MV-4-11 (cell line): ENCODE measurements around the gene PLG.
A peak's percentile ranks its signal among the peaks of the same experiment; 100 is the strongest.
"Not testable (repeated sequence)": the region's sequence is repeated elsewhere in the genome, so short reads cannot be mapped to it uniquely, and the experiment has no call there.

ENCODE experiments used
- DNase-seq: peaks from one replicate; lab custom pipeline; 2025; lab: John Stamatoyannopoulos, UW

Gene PLG

DNA sequence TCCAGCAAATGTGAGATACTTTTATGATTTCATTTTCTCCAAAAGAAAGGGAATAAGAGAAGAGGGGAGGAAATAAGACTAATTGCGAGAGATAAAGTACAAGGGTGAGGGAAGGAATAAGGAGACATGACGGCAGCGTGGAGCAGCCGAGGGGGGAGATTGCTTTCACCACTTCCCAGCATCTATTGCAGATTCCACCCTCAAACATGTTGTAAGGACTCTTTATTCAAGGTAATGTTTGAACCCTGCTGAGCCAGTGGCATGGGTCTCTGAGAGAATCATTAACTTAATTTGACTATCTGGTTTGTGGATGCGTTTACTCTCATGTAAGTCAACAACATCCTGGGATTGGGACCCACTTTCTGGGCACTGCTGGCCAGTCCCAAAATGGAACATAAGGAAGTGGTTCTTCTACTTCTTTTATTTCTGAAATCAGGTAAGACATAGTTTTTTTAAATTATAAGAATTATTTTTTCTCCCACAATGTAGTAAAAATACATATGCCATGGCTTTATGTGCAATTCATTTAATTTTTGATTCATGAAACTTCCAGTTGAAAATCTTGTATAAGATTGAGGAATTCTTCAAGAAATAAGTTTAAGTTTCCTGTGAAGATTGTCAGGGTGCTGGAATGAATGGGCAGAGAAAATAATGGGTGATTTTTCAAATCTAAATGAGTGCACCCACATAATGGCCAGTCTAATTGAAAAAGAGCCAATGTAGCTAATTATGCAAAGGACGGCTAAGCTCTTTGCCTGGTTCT is at the start of gene PLG:
PLG (plus strand) TSS at position 327 of the 763 bp plus-strand sequence; CDS start at position 388, 61 bp downstream.
- DNase-seq: not testable (repeated sequence)

DNA sequence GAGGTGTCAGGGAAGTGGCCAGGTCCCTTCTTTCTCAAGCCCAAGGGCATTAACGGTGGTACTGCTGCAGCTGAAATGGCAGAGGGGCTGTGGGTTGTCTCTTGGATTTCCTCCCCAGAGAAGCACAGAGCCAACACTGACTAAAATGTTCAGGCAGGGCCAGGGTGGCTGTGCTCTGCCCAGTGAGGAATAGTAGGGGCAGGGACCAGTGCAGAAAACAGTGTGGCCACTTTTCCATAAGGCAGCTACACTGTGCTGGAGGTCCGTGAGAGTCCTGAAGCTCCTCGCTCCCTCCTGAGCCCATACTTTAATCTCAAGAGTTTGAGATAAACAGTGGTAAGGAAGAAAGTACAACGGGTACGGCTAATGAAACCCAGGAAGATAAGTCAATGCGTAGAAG is 42.5 kb upstream of the PLG start:
- no peak for DNase-seq

DNA sequence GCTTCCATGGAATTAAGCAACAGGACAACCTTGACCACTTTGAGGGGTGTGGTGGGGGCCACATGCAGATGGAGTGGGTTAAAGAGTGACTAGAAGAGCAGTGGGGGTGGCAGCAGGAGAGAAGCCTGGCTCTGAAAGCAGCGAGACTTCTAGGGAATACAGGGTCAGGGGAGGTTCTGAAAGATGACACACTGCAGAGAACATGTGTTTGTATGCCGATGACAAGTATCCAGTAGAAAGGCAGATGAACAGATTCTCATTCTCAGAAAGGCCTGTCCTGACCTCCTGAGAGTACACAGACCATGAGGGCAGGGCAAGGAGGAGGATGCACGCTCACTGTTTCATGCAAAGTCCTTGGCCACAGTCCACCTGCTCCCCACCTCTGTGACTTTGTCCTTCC is 40.8 kb upstream of the PLG start:
- DNase-seq: no peak

DNA sequence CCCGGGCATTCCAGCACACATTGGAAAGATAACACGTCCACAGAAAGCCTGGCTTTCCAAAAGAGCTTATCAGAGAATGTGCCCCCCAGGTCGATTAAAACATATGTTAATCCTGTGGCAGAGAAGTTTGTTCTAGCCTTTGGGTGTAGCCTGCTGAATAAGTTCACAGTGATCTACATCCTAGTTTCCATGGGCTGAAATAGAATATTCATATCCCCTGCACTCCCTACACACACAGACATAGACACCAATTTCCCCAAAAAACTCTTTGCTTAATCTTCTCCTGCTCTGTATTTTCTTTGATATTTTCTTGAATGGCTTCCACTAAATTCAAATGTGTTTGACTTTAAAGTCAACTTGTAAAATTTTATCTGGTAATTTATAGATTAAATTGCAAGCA is 39.6 kb upstream of the PLG start:
- DNase-seq: no peak

DNA sequence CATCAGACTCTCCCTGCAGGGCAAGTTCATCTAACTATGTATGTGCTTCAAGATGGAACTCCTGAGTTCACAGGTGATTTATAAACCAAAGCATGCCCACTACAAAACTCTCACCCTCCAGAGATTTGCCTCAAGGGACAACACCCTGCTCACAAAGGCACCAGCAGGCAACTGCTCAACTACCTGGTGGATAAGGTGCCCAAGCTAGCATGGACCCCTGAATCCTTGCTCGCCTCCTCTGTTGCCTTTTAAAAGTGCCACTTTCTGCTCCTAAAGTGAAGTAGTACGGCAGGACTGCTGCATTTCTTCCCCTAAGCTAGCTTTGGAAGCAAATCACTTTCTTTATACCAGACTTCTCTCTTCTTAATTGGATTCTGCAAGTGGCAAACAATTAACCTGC is 39.2 kb upstream of the PLG start:
- DNase-seq: no peak

DNA sequence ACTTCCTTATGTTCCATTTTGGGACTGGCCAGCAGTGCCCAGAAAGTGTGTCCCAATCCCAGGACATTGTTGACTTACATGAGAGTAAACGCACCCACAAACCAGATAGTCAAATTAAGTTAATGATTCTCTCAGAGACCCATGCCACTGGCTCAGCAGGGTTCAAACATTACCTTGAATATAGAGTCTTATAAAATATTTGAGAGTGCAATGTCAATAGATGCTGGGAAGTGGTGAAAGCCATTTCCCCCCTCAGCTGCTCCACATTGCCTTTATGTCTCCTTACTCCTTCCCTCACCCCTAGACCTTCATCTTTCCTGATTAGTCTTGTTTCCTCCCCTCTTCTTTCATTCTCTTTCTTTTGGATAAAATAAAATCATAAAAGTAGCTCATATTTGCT is 37.8 kb upstream of the PLG start, which contains the start of gene LPA:
LPA (minus strand) TSS at position 78 of the 400 bp plus-strand sequence; CDS start at position 17, 61 bp downstream.
- not testable (repeated sequence) for DNase-seq

DNA sequence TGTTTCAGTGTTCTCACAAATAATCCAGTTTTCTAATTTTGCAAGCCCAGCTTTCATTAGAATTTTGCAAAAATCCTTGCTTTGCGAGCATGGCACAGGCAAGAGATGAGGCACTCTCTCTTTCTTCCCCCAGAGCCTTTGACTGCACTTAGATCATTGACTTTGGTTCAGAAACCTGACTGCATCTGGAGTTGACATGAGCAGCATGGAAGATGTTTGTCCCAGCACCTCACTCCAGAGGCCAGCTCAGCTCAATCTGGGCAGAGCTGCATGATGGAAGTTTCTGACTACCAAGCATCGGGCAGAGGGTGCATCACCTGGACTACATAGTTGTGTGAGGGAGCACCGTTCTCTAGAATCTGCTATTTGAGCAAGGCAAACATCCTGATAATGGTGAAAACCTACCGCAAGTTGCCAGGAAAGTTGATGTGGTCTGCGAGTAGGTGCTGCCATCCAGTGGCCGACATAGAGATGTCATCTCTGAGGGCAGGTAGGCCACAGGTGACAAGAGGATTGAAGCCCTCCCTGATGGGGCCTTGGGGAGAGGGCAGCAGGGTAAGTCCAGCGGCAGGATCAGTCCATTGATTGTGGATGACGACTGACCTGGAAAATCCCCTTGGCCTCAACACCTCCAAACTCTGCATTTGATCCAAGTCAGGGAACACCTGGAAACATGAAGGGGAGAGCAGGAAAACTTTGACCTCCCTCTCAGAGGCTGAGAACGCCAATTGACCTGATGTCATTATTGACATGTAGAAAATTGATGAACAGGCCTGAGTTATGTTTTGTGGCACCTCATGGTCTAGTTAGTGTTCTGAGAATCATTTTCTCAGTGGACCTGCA is 34.2 kb upstream of the PLG start:
- no peak for DNase-seq

DNA sequence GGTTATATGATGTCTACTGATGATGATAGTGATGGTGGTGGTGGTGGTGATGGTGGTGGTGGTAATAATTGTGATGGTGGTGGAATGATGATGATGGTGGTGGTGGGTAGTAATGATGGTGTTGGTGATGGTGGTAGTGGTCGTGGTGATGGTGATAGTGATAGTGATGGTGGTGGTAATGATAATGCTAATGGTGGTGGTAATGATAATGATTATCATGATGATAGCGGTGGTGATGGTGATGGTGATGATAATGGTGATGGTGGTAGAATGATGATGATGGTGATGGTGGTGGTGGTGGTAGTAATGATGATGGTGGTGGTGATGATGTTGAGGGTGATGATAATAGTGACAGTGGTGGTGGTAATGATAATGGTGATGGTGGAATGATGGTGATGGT is 33.5 kb upstream of the PLG start:
- DNase-seq: no peak

DNA sequence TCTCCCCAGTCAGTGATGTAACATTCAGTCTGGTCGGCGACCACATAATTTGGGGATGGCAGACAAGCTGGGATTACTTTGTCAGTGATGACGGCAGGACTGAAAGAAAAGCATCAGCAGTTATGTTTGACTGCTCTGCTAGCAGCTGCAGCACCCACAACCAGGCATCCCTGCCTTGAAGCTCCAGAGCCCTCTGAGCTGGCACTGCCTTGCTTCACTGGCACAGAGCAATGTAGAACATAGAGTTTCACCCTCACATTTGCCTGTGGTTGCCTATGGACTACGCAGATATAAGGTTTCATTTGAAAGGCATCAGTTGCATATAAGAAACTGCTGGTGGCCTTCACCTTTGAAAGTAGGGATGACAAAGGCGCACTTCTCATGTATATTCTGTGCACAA is 25.6 kb upstream of the PLG start:
- DNase-seq: not testable (repeated sequence)

DNA sequence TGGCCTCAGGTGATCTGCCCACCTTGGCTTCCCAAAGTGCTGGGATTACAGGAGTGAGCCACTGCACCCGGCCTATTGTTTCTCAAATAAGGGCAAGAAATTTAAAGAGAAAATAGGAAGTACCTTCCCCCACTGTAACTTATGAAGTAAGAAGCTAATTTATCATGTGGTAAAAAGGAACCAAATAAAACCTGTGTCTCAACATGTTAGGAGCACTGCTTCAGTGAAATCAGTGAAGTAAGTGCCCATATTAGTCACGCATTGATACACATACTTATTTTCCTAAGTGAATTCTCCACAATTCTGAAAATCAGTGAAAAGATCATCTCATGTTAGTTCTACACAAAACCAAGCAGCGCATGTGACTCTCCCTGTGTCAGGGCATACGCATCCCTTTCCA is 23.8 kb upstream of the PLG start:
- peak; percentile 53 for DNase-seq

DNA sequence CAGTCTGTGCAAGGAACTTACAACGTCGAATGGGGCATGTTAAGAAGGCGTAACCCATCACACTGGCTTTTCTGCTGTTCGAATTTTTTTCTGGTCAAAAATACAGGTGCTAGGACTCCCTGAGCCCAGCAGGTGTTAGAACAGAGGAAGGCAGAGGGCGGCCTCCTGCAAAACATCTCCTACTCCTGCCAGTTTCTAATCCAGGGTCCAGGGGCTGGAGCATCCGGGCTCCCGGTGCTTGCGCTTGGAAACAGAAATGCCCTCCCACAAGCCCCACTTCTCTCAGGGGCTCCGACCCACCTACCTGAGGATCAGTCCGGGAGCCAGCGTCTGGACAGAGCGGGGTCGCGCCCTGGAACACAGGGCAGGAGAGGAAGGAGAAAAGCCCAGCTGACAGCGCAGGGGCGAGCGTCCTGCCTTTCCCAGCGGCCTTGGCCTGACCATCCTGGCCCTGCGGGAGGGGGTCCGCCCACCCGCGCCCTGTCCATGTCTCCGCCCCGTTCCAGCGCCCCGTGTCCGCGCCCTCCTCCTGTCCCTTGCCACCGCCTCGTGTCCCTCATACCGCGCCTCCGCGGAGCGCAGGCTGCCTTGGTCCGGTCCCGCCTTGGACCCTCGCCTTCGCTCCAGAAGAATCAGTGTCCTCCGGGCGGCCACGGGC is 23.2 kb upstream of the PLG start:
- DNase-seq: no peak

DNA sequence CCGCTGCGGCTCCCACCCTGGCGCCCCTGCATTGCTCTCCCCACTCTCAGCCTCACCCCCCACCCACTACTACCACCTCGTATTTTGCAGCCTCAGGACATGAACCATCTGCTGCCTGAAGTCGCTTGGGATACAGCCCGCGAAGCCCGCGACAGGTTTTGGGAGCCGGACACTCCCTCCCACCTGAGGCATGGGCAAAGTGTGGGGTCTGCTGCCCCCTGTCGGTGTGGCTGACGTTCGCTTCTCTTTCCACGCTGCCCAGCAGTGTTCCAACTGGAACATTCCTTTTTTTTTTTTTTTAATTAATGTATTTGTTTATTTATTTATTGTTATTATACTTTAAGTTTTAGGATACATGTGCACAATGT is 22.7 kb upstream of the PLG start:
- DNase-seq: no peak

DNA sequence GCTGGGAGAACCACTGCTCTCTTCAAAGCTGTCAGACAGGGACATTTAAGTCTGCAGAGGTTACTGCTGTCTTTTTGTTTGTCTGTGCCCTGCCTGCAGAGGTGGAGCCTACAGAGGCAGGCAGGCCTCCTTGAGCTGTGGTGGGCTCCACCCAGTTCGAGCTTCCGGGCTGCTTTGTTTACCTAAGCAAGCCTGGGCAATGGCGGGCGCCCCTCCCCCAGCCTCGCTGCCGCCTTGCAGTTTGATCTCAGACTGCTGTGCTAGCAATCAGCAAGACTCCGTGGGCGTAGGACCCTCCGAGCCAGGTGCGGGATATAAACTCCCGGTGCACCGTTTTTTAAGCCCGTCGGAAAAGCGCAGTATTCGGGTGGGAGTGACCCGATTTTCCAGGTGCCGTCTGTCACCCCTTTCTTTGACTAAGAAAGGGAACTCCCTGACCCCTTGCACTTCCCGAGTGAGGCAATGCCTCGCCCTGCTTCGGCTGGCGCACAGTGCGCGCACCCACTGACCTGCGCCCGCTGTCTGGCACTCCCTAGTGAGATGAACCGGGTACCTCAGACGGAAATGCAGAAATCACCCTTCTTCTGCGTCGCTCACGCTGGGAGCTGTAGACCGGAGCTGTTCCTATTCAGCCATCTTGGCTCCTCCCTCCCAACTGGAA is 16.8 kb upstream of the PLG start:
- not testable (repeated sequence) for DNase-seq

DNA sequence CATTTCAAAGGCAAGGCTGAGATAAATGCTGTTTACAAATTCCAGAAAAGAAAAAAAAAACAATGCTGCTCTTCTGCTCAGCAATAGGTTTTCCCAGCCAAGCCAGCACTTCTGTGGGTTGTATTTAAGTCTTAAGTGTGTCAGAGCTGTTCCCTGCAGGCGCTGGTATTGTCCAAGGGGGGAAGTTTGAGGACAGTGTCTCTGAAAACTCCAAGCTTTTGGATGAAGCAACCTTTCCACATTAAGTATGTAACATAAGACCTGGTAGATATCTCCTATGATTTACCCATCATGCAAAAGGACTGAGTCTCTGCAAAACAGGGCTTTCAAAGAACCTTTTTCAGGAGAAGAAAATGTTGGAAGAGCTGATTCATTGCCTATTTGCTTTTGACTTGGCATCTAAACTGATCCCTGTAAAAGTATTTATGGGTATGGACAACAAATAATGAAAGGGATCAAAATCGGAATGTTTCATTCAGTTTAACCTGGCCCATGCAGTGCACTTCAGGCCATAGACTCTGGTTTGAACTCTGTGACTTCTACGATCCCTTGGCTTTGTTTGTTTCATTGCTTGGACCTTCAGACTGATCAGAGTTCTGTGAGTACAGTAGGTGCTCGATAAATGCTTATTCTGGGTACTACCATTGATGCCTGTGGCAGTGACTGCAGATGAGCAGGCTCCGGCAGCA is 16.1 kb upstream of the PLG start:
- DNase-seq: no peak

DNA sequence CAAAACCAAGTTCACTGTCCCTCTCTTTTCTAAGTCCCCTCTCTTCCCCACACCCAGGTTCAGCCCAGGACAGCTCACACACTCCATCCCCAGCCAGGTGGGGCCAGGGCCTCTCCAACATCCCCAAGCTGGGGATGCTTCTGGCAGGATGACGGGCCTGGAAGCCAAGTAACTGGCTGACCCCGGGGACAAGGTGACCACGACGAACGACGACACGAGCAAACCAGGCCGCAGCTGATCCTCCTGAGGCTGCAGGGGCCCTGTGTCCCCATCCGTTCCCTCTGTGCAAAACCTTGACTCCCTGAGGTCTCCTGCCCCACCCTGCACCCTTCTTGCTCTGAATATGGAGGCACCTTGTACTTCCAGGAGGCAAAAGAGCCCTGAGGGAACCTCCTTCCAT is 11.6 kb upstream of the PLG start:
- no peak for DNase-seq

DNA sequence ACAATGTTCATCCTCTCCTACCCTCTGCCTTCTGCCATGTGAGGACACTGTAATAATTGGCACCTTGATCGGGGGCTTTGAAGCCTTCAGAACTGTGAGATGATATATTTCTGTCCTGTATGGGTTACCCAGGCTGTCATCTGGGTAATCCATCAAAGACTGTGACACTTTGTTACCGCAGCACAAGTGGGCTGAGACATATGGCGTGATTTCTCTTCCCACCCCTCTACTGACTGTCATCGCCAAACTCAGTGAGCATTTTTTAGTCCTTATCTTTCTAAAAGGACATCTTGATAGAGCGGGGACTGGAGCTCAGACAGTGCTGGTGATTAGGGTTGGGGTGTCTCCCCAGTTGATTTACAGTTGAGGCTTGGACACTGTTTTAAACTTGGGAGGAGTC is 10.4 kb upstream of the PLG start:
- no peak for DNase-seq

DNA sequence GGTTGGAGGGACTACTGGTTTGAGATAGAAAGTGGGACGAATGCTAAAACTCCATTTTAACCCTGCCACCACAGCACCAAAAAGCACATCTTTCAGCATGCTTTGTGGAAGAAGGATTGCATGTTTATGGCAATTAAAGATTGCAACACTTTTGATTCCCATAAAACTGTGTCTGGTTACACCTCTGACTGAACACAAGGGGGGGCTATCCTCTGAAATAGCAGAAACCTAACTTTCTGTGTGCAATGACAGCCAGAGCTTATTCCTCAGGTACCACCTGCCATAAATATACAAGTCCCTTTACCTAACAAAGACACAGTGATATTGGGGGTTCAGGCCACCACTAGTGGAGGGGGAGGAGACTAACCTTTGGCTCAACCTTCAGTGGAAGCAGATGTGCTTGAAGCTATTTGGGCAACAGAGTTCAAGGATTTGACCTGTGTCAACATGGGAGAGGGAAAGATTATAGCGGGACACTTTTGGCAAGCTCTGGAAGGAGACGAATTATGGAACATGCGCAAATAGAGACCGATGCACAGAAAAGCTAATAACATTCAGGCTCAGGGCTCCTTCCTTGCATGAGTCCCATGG is 9.6 kb upstream of the PLG start:
- no peak for DNase-seq

DNA sequence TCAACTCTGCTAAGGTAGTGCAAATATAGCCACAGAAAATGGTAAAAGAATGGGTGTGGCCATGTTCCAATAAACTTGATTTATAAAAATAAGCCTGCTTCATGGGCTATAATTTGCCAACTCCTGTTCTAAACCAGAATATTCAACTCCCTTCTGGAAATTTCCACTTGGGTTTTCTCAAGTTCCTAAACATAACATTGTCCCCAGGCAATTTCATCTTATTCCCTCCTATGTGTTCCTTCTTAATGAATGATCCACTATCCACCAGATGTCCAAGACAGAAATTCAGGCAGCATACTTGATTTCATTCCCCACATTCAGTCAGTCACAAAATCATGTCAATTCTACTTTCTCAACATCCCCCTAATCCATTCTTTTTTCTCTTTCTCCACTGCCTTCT is 7.0 kb upstream of the PLG start:
- not testable (repeated sequence) for DNase-seq

DNA sequence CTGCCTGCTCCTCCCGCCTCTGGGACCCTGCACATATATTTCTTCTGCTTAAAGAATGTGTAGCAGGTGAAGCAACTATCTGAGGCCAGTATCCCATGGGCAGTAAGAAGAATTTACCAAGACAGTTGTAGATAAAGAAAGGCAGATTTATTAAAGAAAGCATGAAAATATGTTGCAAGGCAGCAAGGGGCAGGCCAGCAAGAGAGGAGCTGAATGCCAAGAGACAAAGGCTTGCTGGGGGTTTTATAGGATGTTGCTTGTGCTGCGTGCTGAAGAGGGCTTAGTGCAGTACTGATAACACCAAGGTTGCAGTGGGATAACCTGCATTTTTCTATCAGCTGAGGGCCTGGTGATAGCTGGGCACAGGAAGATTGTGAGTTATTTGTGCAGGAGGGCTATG is 6.4 kb upstream of the PLG start:
- not testable (repeated sequence) for DNase-seq

DNA sequence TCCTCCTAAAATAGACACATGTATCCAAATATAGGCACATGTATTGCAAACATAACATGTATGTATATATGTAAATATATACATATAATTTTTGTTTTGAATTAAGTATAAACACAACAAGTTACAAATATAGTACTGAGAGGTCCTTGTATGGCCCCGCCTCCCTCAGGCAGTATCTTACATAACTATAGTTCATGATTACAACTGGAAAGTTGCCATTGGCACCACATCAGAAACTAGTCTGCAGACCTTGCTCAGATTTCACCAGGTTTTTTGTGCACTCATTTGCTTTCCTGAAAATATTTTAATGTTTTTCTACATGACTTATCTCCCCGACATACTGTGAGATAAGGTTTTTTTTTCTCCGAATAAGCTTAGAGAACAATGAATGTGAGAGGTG is 5.2 kb upstream of the PLG start:
- DNase-seq: not testable (repeated sequence)

DNA sequence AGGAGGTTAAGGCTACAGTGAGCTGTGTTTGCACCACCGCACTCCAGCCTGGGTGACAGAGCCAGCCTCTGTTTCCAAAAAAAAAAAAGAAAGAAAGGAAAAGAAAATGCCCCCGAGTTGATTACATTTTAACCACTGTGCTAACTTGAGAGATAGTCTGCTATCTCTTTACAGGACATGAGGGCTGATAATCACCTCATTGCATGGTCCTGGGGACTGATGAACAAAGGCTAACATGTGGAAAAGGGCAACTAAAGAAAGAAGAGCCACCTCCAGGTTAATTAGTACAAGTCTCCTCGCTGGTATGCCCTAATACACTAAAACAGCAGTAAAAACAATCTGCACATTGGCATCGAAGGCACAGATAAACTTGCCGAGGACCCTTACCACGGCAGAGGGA is 4.2 kb upstream of the PLG start:
- DNase-seq: no peak
